Mucosa of stomach (tissue), 1 donor: ENCODE results near the gene CYP3A5.

Source experiments
- H3K27me3 ChIP-seq: one replicate; pipeline ENCODE4 v1.7.0; 2013; ENCODE audit warnings: mild to moderate bottlenecking, low read length; ENCODE audit not compliant: control insufficient read depth, insufficient read depth
- H3K36me3 ChIP-seq: one replicate; pipeline ENCODE4 v1.7.0; 2013; ENCODE audit warnings: low read length; ENCODE audit not compliant: control insufficient read depth, insufficient read depth
- H3K4me1 ChIP-seq: one replicate; pipeline ENCODE4 v1.7.0; 2013; ENCODE audit warnings: mild to moderate bottlenecking, low read length; ENCODE audit not compliant: control insufficient read depth, insufficient read depth
- H3K4me3 ChIP-seq: one replicate; pipeline ENCODE4 v1.7.0; 2013; ENCODE audit warnings: low read length
- H3K9ac ChIP-seq: one replicate; pipeline ENCODE4 v1.7.0; 2013; ENCODE audit warnings: mild to moderate bottlenecking, low read length, moderate library complexity
- H3K9me3 ChIP-seq: one replicate; pipeline ENCODE4 v1.7.0; 2013; ENCODE audit warnings: mild to moderate bottlenecking, low read length, moderate library complexity; ENCODE audit not compliant: control insufficient read depth
- donor health status: Pancreatic carcinoma.

The CYP3A5 gene

DNA sequence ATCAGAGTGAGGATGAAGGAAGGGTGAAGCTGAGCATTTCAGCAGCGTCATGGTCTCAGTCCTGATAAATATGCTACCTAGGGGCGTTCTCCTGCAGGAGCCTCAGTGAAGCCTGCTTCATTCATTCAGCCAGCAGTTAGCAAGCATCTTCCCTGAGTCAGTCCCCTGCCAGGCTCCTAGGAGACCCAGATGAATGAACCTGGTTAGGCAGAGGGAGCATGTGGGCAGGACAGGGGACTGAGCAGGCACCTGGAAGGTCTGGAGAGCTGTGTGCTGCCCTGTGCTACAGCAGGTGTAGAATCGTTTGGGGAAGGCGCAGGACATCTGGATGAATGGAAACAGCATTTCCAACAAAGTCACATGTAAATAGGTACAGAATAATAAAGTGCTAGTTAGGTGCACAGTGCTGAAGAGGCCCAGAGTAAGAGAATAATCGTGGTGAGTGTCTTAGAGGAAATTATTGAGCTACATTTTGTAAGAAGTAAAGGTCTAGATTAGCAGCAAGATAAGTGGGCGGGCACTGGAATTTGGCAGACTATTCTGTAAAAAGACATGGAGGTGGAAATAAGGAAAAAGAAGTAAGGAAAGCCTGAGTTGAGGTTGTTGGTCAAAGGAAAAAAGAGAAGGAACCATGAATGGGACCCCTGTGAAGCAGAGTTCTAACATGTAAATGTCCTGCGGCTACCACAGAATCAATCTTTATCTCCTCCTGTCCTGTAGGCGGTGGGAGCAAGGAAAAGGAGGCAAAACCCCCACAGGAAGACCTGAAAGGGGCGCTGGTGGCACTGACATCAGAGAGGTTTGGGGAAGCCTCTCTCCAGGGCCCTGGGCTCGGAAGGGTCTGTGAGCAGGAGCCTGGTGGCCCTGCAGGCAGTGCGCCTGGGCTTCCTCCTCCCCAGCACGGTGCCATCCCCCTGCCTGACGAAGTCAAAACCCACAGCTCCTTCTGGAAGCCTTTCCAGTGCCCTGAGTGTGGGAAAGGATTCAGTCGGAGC lies 51.0 kb downstream of the CYP3A5 start:
- no peaks in the 10 kb centered on the region for H3K9me3 ChIP-seq
- no peak overlapping the region for H3K4me3 ChIP-seq
- H3K9ac ChIP-seq, result no peak overlapping the region
- H3K4me1 ChIP-seq, result no peaks in the 10 kb centered on the region
- peaks cover 12% of the 10 kb centered on the region for H3K36me3 ChIP-seq
- no peaks in the 10 kb centered on the region for H3K27me3 ChIP-seq

DNA sequence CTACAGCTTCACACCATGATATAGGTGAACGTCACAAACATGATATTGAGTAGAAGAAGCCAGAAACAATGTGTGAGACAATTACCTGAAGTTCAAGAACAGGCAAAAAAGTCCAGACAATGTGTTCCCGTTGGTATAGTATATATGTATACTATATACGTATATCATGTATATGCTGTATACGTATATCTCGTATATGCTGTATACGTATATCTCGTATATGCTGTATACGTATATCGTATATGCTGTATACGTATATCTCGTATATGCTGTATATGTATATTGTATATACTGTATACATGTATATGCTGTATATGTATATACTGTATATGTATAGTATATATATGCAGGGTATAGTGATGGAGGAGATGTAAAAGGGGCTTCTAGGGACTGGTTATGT lies 52.3 kb downstream of the CYP3A5 start:
- no peak overlapping the region for H3K9ac ChIP-seq
- no peaks in the 10 kb centered on the region for H3K27me3 ChIP-seq
- no peaks in the 10 kb centered on the region for H3K4me1 ChIP-seq
- H3K9me3 ChIP-seq, result no peaks in the 10 kb centered on the region
- peaks cover 14% of the 10 kb centered on the region for H3K36me3 ChIP-seq
- H3K4me3 ChIP-seq, result no peak overlapping the region

GRCh38 chr7:99626661-99627060 lies 53.1 kb downstream of the CYP3A5 start:
- H3K9ac ChIP-seq, result no peak overlapping the region
- H3K9me3 ChIP-seq, result no peaks in the 10 kb centered on the region
- H3K4me1 ChIP-seq, result no peaks in the 10 kb centered on the region
- H3K4me3 ChIP-seq, result no peak overlapping the region
- H3K27me3 ChIP-seq, result no peaks in the 10 kb centered on the region
- H3K36me3 ChIP-seq, result peaks cover 18% of the 10 kb centered on the region

DNA sequence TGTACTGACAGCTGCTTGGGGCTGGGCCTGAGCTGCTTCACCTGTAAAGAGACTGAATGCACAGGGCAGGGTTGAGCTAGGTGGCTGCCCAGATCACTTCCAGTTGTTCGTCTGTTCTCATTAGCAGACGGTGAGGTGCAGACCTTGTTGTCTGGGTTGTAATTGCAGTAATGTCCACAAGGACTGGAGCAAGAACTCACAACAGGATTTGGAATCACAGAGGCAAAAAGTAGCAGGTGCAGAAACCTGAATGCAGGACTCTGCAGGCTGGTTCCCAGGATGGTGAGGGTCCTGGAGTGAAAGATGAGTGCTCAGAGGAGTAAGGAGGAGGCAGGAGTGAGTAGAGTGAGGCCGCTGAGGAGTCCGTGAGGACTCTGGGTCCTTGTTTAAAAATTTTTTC lies 53.8 kb downstream of the CYP3A5 start:
- peaks cover 21% of the 10 kb centered on the region for H3K36me3 ChIP-seq
- H3K27me3 ChIP-seq, result no peaks in the 10 kb centered on the region
- H3K9ac ChIP-seq, result no peak overlapping the region
- no peaks in the 10 kb centered on the region for H3K4me1 ChIP-seq
- H3K9me3 ChIP-seq, result no peaks in the 10 kb centered on the region
- H3K4me3 ChIP-seq, result no peak overlapping the region

- Histone ChIP-seq H3K9ac (no peak overlapping the region), H3K27me3 (no peaks in the 10 kb centered on the region), H3K4me3 (no peak overlapping the region), H3K4me1 (no peaks in the 10 kb centered on the region), H3K36me3 (peaks cover 21% of the 10 kb centered on the region), H3K9me3 (no peaks in the 10 kb centered on the region)
These were observed 54.5 kb downstream of the CYP3A5 start for GRCh38 chr7:99625321-99625720.

DNA sequence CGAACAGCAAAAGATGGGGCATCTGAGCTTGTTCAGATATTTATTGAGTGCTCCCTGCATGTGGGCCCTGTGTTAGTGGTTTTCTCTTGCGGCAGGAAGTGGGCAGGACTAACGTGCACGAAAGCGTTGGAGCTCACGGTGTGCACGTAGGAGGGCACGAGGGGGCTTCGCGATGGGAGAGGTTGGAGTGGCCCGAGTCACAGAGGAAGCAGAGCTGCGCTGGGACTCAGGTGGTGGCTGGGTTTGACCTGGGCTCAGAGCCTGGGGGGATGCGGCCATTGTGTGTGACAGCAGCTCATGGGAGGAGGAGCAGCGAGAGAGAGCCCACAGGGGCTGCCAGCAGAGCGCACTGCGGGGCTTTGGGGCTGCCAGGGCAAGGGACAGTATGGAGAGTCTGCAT lies 55.3 kb downstream of the CYP3A5 start:
- H3K27me3 ChIP-seq, result no peaks in the 10 kb centered on the region
- H3K9me3 ChIP-seq, result no peaks in the 10 kb centered on the region
- no peaks in the 10 kb centered on the region for H3K4me1 ChIP-seq
- H3K4me3 ChIP-seq, result no peak overlapping the region
- H3K36me3 ChIP-seq, result peaks cover 29% of the 10 kb centered on the region
- H3K9ac ChIP-seq, result no peak overlapping the region

DNA sequence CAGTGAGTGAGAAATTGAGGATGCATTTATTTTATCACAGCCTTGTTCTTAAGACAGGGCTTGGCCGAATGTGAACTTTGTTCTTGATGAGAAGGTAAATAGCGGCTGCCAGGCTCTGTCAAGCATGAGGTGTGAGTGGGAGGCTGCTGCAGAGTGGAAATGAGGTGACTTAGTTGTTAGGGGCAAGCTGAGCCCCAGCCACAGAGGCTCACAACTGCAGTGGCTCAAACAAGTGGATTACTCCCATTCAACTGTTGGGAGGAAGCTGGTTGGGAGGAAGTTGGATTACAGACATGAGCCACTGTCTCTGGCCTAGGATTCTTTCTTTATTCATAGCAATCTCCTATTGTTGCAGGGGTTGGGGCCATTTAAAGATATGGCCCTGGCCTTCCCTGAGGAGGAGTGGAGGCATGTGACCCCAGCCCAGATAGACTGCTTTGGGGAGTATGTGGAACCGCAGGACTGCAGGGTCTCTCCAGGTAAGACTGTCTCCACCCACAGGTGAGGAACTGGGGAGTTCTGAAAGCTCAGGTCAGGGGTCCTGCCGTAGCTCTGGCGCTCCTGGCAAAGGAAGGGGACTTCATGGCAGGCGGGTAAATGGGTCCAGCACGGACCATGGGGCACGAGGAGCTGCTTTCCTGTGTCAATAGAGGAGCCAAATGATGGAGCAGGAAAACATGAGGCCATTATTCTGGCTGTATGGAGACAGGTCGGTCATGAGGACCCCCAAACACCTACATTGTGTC lies 55.9 kb downstream of the CYP3A5 start:
- H3K36me3 ChIP-seq, result peaks cover 29% of the 10 kb centered on the region
- no peaks in the 10 kb centered on the region for H3K9me3 ChIP-seq
- H3K4me3 ChIP-seq, result no peak overlapping the region
- H3K4me1 ChIP-seq, result no peaks in the 10 kb centered on the region
- H3K27me3 ChIP-seq, result no peaks in the 10 kb centered on the region
- H3K9ac ChIP-seq, result no peak overlapping the region

GRCh38 chr7:99623091-99623693 lies 56.6 kb downstream of the CYP3A5 start:
- Histone ChIP-seq H3K36me3 (peaks cover 29% of the 10 kb centered on the region), H3K9ac (no peak overlapping the region), H3K4me3 (no peak overlapping the region)

GRCh38 chr7:99622596-99622995 lies 57.2 kb downstream of the CYP3A5 start:
- Histone ChIP-seq H3K36me3 (peaks cover 29% of the 10 kb centered on the region), H3K4me3 (no peak overlapping the region), H3K9ac (no peak overlapping the region), H3K4me1 (peaks cover 5% of the 10 kb centered on the region), H3K27me3 (no peaks in the 10 kb centered on the region), H3K9me3 (no peaks in the 10 kb centered on the region)

More at GRCh38 chr7:99623091-99623693, 56.6 kb downstream of the CYP3A5 start:
- H3K9me3 ChIP-seq, result no peaks in the 10 kb centered on the region
- H3K4me1 ChIP-seq, result no peaks in the 10 kb centered on the region
- H3K27me3 ChIP-seq, result no peaks in the 10 kb centered on the region

DNA sequence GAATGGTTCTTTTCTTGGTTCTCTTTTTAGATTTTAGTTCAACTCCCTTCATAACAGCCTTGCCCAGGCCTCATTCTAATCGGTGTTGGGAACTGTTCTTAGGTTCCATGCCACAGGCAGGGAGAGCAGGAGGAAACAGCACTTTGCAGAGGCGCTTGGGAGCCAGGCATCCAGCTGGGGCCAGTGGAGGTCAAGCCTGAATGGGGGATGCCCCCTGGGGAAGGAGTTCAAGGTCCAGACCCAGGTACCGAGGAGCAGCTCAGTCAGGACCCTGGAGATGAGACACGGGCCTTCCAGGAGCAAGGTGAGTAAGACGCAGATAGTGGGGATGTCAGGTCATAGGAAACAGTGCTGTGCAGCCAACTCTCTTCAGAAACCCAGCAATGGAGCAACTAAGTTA lies 58.5 kb downstream of the CYP3A5 start:
- Histone ChIP-seq H3K4me3 (no peak overlapping the region), H3K27me3 (no peaks in the 10 kb centered on the region), H3K9ac (no peak overlapping the region), H3K9me3 (no peaks in the 10 kb centered on the region), H3K36me3 (peaks cover 29% of the 10 kb centered on the region), H3K4me1 (peaks cover 8% of the 10 kb centered on the region)

GRCh38 chr7:99619571-99620130 lies 60.1 kb downstream of the CYP3A5 start:
- H3K9ac ChIP-seq, result no peak overlapping the region
- no peaks in the 10 kb centered on the region for H3K27me3 ChIP-seq
- H3K36me3 ChIP-seq, result peaks cover 25% of the 10 kb centered on the region
- no peaks in the 10 kb centered on the region for H3K9me3 ChIP-seq
- no peak overlapping the region for H3K4me3 ChIP-seq
- H3K4me1 ChIP-seq, result peaks cover 8% of the 10 kb centered on the region
